Astrocyte (in vitro differentiated cells and primary cell): ENCODE results near the gene AHNAK.

Experiments used
- CTCF ChIP-seq: IDR thresholded peaks from 2 replicates; pipeline ENCODE4 v1.5.1; 2011; ENCODE audit warnings: low read depth, mild to moderate bottlenecking, inconsistent platforms, low read length, moderate library complexity; ENCODE audit not compliant: insufficient read depth
- EZH2 ChIP-seq: IDR thresholded peaks from 2 replicates; pipeline ENCODE4 v1.6.1; 2012; ENCODE audit warnings: mild to moderate bottlenecking, low read length, inconsistent platforms; ENCODE audit not compliant: insufficient read depth

GRCh38 chr11:62421996-62422395 is 124.6 kb downstream of the AHNAK start:
- TF ChIP-seq CTCF (no peak), EZH2 (no peak)
